H1 (cell line): ENCODE data around the gene PGA5. TPM values are rescaled to one million over a fixed set of nuclear protein-coding genes. Genes with fewer than 3 reads are reported as not detected.

Experiments used
- JUN ChIP-seq: IDR thresholded peaks from 2 replicates; pipeline ENCODE4 v1.6.1; 2011; ENCODE audit warnings: low read depth, mild to moderate bottlenecking, improper control_type of control experiment, low read length
- KDM4A ChIP-seq: IDR thresholded peaks from one replicate; pipeline ENCODE4 v1.7.1; 2012; ENCODE audit warnings: low read depth, mild to moderate bottlenecking, moderate library complexity, low read length, inconsistent platforms; ENCODE audit not compliant: severe bottlenecking
- RBBP5 ChIP-seq: IDR thresholded peaks from 2 replicates; pipeline ENCODE4 v1.7.1; 2012; ENCODE audit warnings: low read depth, mild to moderate bottlenecking, inconsistent platforms, low read length, moderate library complexity, borderline replicate concordance
- polyA plus RNA-seq, 7 experiments: library from polyadenylated mRNA; depleted of rRNA in 3 of 7; stranded (reverse) in 5 of 7; unstranded in 2 of 7; fragments of >200 nt in 5 of 7; fragments of 200-250 nt in 2 of 7; gene quantifications; 1 replicate in 5 of 7; 2 replicates in 1 of 7; 4 replicates in 1 of 7; pipeline versions ENCODE4 v1.2.1 to v1.2.3, GENCODE V29; 2011 to 2013; ENCODE audit warnings: missing spikeins in 2 of 7, mixed read lengths in 2 of 7
- total RNA-seq: library from RNA; stranded (reverse); fragmentation: NEBNext Ultra II Directional; extraction: Animal tissue kit (Norgen Biotek cat#: 25700); gene quantifications from 2 replicates; pipeline ENCODE4 v1.2.1, GENCODE V29; 2021

PGA5 gene
- total and polyA plus RNA-seq, 2 of the 8 experiments (the other 6 are each of a cell fraction or from before 2014, with no cell fraction given): 0.67 to 2.0 TPM

DNA sequence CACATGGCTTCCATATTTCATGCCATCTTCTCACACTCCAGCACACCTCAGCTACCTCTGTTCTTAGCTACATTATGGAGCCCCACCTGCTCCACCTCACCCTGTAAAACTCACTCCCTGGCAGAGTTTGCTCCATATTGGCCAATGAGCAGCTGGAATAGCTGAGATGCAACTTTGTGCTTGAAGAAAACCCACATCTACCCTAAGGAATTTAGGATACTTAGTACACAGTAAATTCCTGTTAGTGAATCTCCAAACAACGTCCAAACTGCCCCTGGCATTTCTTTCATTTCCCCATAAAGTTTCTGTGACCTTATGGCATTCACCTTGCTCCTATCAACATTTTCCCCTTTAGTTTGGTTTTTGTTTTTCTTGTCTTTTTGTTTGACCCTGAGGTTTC is 56.4 kb downstream of the PGA5 start (continued):
- TF ChIP-seq RBBP5 (no peak), KDM4A (no peak), JUN (no peak)
